NCI-H128 (cell line): ENCODE data around the gene NRARP.

Experiments used
- DNase-seq: peaks from one replicate; lab custom pipeline; 2025; ENCODE audit not compliant: unreplicated experiment; lab: John Stamatoyannopoulos, UW

The NRARP gene

GRCh38 chr9:137278061-137278701, 23.9 kb downstream of the NRARP start:
- no peak for DNase-seq

- DNase-seq: no peak
Observed at GRCh38 chr9:137277329-137278041, 24.6 kb downstream of the NRARP start, which contains the start of gene TOR4A. TOR4A (plus strand) TSS chr9:137277726; CDS start chr9:137278690, 964 bp downstream.

- no peak for DNase-seq
Observed at GRCh38 chr9:137276473-137277328, 25.4 kb downstream of the NRARP start.

GRCh38 chr9:137275588-137276472, 26.2 kb downstream of the NRARP start:
- no peak for DNase-seq

- DNase-seq: no peak
Observed at GRCh38 chr9:137275203-137275587, 26.9 kb downstream of the NRARP start.

GRCh38 chr9:137273611-137274320, 28.3 kb downstream of the NRARP start:
- DNase-seq: no peak

- DNase-seq: no peak
Observed at GRCh38 chr9:137273095-137273490, 29.0 kb downstream of the NRARP start.

GRCh38 chr9:137272241-137273094, 29.6 kb downstream of the NRARP start:
- no peak for DNase-seq

GRCh38 chr9:137271696-137272076, 30.4 kb downstream of the NRARP start:
- no peak for DNase-seq

GRCh38 chr9:137270929-137271695, 31.0 kb downstream of the NRARP start:
- DNase-seq: no peak

- no peak for DNase-seq
Observed at GRCh38 chr9:137269231-137269772, 32.8 kb downstream of the NRARP start.

- no peak for DNase-seq
Observed at GRCh38 chr9:137268538-137269201, 33.4 kb downstream of the NRARP start.

GRCh38 chr9:137267933-137268355, 34.1 kb downstream of the NRARP start:
- no peak for DNase-seq

- no peak for DNase-seq
Observed at GRCh38 chr9:137266585-137267453, 35.3 kb downstream of the NRARP start.

GRCh38 chr9:137266162-137266527, 35.9 kb downstream of the NRARP start:
- no peak for DNase-seq

GRCh38 chr9:137265496-137266161, 36.4 kb downstream of the NRARP start:
- no peak for DNase-seq
